Uterus (tissue), 4 donors: ENCODE data around the gene E2F2. TPM values are rescaled to one million over a fixed set of nuclear protein-coding genes. Genes with fewer than 3 reads are reported as not detected.
"Not testable (repeated sequence)": the region's sequence is repeated elsewhere in the genome, so short reads cannot be mapped to it uniquely, and the experiment has no call there.

ENCODE experiments used
- DNase-seq, 2 donors: peaks; one replicate each; pipeline ENCODE4 v3.0.0-alpha.2; 2019 to 2020
- H3K27ac ChIP-seq, 2 donors: fragments of 200-600 bp; sonication (generic); 1 replicate in 1 of 2; 2 replicates in 1 of 2; pipeline ENCODE4 v1.5.1; 2016 to 2018
- H3K27me3 ChIP-seq, 2 donors: fragments of 200-600 bp; sonication (generic); one replicate each; pipeline ENCODE4 v1.5.1; 2018 to 2019; ENCODE audit warnings: control low read depth in 1 of 2
- H3K36me3 ChIP-seq, 2 donors: fragments of 200-600 bp; sonication (generic); one replicate each; pipeline ENCODE4 v1.5.1; 2019; ENCODE audit warnings: control low read depth in 1 of 2
- H3K4me1 ChIP-seq, 2 donors: fragments of 200-600 bp; sonication (generic); one replicate each; pipeline ENCODE4 v1.5.1; 2018 to 2019; ENCODE audit warnings: control low read depth in 1 of 2
- H3K4me3 ChIP-seq, 2 donors: fragments of 200-600 bp; sonication (generic); 1 replicate in 1 of 2; 2 replicates in 1 of 2; pipeline ENCODE4 v1.5.1; 2018 to 2019; ENCODE audit warnings: mild to moderate bottlenecking in 1 of 2
- H3K9me3 ChIP-seq, 2 donors: fragments of 200-600 bp; sonication (generic); one replicate each; pipeline ENCODE4 v1.5.1; 2019; ENCODE audit warnings: control low read depth in 1 of 2
- POLR2A ChIP-seq, 2 donors: fragments of 450-650 bp; IDR thresholded peaks; one replicate each; pipeline ENCODE4 v1.6.1; 2016; ENCODE audit warnings: antibody characterized with exemption in 2 of 2, mild to moderate bottlenecking in 1 of 2, moderate library complexity in 1 of 2
- intact Hi-C: fragments of 100-400 bp; cut with DNase I; formaldehyde crosslinking; loops from one replicate; pipeline ENCODE4 v1.15.1; 2023; ENCODE audit warnings: low total_unique reads
- total RNA-seq, 4 donors: library from RNA; depleted of rRNA in 3 of 4; stranded (reverse); fragments of >200 nt in 3 of 4; gene quantifications; one replicate each; pipeline versions ENCODE4 v1.1.0 to v1.2.4, GENCODE V29; 2014 to 2023
- TF ChIP-seq, protein P1 (sequence below), 4 experiments: fragments of 200-600 bp in 2 of 4; fragments of 450-650 bp in 2 of 4; sonication (generic) in 2 of 4; IDR thresholded peaks; one replicate each; pipeline ENCODE4 v1.5.1; 2016 to 2019; ENCODE audit warnings: antibody characterized with exemption in 4 of 4, mild to moderate bottlenecking in 2 of 4, moderate library complexity in 1 of 4
- donor health status: DM: yes; HTN: yes; CAD: no.

Gene E2F2
- total RNA-seq, 4 donors from 2014 or later, result 0.12 to 4.4 TPM; not detected in 2

DNA sequence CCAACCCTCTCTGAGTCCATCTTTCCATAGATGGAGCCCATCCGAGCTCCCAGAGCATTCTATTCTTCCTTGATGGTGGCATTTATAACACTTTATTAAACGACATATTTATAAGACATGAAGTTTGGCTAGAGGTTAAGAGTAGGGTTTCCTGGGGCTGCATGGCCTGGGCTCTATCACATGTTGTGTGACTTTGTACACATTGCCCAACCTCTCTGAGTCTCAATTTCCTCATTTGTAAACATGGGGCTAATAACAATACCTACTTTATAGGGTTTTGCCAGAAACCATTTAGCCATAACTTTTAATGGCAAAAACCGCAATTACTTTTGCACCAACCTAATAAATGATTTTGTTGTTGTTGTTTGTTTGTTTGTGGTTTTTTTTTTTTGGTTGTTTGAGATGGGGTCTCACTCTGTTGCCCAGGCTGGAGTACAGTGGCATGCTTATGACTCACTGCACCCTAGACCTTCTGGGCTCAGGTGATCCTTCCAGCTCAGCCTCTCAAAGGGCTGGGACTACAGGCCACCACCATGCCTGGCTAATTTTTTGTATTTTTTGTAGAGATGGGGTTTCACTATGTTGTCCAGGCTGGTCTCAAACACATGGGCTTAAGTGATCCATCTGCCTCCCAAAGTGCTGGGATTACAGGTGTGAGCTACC, 33.1 kb downstream of the E2F2 start:
- intact Hi-C loops, result loop anchor here (5.0 kb wide), 1 partner anchor 44 kb away; no protein-coding TSS in a partner anchor
- TF ChIP-seq, protein P1, sequence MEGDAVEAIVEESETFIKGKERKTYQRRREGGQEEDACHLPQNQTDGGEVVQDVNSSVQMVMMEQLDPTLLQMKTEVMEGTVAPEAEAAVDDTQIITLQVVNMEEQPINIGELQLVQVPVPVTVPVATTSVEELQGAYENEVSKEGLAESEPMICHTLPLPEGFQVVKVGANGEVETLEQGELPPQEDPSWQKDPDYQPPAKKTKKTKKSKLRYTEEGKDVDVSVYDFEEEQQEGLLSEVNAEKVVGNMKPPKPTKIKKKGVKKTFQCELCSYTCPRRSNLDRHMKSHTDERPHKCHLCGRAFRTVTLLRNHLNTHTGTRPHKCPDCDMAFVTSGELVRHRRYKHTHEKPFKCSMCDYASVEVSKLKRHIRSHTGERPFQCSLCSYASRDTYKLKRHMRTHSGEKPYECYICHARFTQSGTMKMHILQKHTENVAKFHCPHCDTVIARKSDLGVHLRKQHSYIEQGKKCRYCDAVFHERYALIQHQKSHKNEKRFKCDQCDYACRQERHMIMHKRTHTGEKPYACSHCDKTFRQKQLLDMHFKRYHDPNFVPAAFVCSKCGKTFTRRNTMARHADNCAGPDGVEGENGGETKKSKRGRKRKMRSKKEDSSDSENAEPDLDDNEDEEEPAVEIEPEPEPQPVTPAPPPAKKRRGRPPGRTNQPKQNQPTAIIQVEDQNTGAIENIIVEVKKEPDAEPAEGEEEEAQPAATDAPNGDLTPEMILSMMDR (IDR thresholded peaks at IDR 0.05), result no peak
- TF ChIP-seq POLR2A (IDR thresholded peaks at IDR 0.05), result no peak
- DNase-seq, result no peak
- Histone ChIP-seq H3K4me1 (no peaks in the 10 kb centered on the region), H3K9me3 (no peaks in the 10 kb centered on the region), H3K27me3 (no peaks in the 10 kb centered on the region), H3K36me3 (no peaks in the 10 kb centered on the region), H3K27ac (no peak overlapping the region), H3K4me3 (no peak overlapping the region)

- H3K36me3 ChIP-seq, result no peaks in the 10 kb centered on the region
- TF ChIP-seq POLR2A (IDR thresholded peaks at IDR 0.05), result no peak
- TF ChIP-seq, protein P1 (IDR thresholded peaks at IDR 0.05), result no peak
- H3K27me3 ChIP-seq, result no peaks in the 10 kb centered on the region
- H3K9me3 ChIP-seq, result no peaks in the 10 kb centered on the region
- no peak for DNase-seq
- H3K27ac ChIP-seq, result no peak overlapping the region
- H3K4me1 ChIP-seq, result no peaks in the 10 kb centered on the region
- intact Hi-C loops, result loop anchor here (5.0 kb wide), 1 partner anchor 46 kb away; no protein-coding TSS in a partner anchor
- H3K4me3 ChIP-seq, result no peak overlapping the region
Observed at GRCh38 chr1:23496490-23497181, 34.4 kb downstream of the E2F2 start.

DNA sequence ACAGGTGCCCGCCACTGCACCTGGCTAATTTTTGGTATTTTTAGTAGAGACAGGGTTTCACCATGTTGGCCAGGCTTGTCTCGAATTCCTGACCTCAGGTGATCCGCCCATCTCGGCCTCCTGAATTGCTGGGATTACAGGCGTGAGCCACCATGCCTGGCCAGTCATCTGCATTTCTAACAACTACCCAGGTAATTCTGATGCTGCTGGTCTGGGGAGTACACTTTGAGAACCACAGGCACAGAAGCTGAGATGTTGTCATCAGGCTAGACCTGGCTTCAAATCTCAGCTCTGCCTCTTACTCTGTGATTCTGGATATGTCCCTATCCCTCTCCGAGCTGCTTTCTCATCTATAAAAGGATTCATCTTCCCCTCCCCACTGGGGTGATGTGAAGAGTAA, 36.2 kb downstream of the E2F2 start:
- not testable (repeated sequence) for H3K27me3 ChIP-seq, H3K36me3 ChIP-seq, H3K4me3 ChIP-seq, H3K9me3 ChIP-seq, DNase-seq, H3K4me1 ChIP-seq, H3K27ac ChIP-seq
- intact Hi-C loops, result loop anchor here (5.0 kb wide), 1 partner anchor 47 kb away; no protein-coding TSS in a partner anchor

- H3K27me3 ChIP-seq, DNase-seq, intact Hi-C loops, H3K36me3 ChIP-seq, H3K9me3 ChIP-seq, H3K27ac ChIP-seq, H3K4me3 ChIP-seq, H3K4me1 ChIP-seq: not testable (repeated sequence)
Observed at GRCh38 chr1:23492776-23493175, 38.3 kb downstream of the E2F2 start.

DNA sequence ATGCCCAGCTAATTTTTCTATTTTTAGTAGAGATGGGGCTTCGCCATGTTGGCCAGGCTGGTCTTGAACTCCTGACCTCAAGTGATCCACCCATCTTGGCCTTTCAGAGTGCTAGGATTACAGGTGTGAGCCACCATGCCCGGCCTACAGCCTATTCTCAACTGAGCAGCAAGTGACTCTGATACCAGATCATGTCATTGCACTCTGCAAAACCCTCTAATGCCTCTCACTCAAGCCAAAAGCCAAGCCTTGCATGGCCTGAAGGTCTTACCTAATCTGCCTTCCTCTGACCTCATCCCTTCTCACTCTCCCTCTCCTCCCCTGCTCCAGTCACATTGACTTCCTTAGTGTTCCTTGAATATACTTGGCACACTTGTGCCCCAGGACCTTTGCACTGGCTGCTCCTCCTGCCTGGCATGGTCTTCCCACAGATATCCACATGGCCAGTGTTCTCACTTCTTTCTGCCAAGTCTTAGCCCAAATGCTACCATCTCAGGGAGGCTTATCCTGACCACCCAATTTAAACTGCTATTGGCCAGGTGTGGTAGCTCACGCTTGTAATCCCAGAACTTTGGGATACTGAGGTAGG, 38.8 kb downstream of the E2F2 start:
- TF ChIP-seq, protein P1 (IDR thresholded peaks at IDR 0.05), result no peak
- no peak for TF ChIP-seq POLR2A (IDR thresholded peaks at IDR 0.05)
- Histone ChIP-seq H3K4me3 (no peak overlapping the region), H3K9me3 (no peaks in the 10 kb centered on the region), H3K36me3 (no peaks in the 10 kb centered on the region), H3K27ac (no peak overlapping the region), H3K27me3 (no peaks in the 10 kb centered on the region), H3K4me1 (no peaks in the 10 kb centered on the region)
- no peak for DNase-seq
- intact Hi-C loops, result no loop called here

GRCh38 chr1:23489842-23490241, 41.2 kb downstream of the E2F2 start:
- H3K27ac ChIP-seq, result no peak overlapping the region
- H3K27me3 ChIP-seq, result no peaks in the 10 kb centered on the region
- no peaks in the 10 kb centered on the region for H3K4me1 ChIP-seq
- no peaks in the 10 kb centered on the region for H3K9me3 ChIP-seq
- no peaks in the 10 kb centered on the region for H3K36me3 ChIP-seq
- H3K4me3 ChIP-seq, result no peak overlapping the region
- intact Hi-C loops, result no loop called here
- DNase-seq, result no peak
- no peak for TF ChIP-seq POLR2A (IDR thresholded peaks at IDR 0.05)
- TF ChIP-seq, protein P1 (IDR thresholded peaks at IDR 0.05), result no peak
